Skeletal muscle satellite cell (primary cell): Measurements from ENCODE around the gene IL1RAPL2.
"Not testable (repeated sequence)": the region's sequence is repeated elsewhere in the genome, so short reads cannot be mapped to it uniquely, and the experiment has no call there.

Experiments used
- H3K27me3 ChIP-seq: 2 replicates; pipeline ENCODE4 v1.7.0; 2013; ENCODE audit warnings: low read length; ENCODE audit not compliant: control insufficient read depth, insufficient read depth
- H3K36me3 ChIP-seq: 2 replicates; pipeline ENCODE4 v1.7.0; 2013; ENCODE audit warnings: mild to moderate bottlenecking, control low read depth, low read length; ENCODE audit not compliant: insufficient read depth
- H3K4me1 ChIP-seq: 2 replicates; pipeline ENCODE4 v1.7.0; 2013; ENCODE audit warnings: low read length; ENCODE audit not compliant: control insufficient read depth, insufficient read depth
- H3K4me2 ChIP-seq: 2 replicates; pipeline ENCODE4 v1.7.0; 2013; ENCODE audit warnings: mild to moderate bottlenecking, low read length
- H3K4me3 ChIP-seq: 2 replicates; pipeline ENCODE4 v1.7.0; 2013; ENCODE audit warnings: low read length
- H3K9ac ChIP-seq: 2 replicates; pipeline ENCODE4 v1.7.0; 2013; ENCODE audit warnings: mild to moderate bottlenecking, low read depth, low read length, moderate library complexity
- H3K9me3 ChIP-seq: replicated peaks from 2 replicates; pipeline ENCODE4 v1.7.0; 2013; ENCODE audit warnings: mild to moderate bottlenecking, control low read depth, low read length

IL1RAPL2 gene

DNA sequence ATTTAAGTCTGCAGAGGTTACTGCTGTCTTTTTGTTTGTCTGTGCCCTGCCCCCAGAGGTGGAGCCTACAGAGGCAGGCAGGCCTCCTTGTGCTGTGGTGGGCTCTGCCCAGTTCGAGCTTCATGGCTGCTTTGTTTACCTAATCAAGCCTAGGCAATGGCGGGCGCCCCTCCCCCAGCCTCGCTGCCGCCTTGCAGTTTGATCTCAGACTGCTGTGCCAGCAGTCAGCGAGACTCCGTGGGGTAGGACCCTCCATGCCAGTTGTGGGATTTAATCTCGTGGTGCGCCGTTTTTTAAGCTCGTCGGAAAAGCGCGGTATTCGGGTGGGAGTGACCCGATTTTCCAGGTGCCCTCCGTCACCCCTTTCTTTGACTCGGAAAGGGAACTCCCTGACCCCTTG is 111.5 kb downstream of the IL1RAPL2 start:
- not testable (repeated sequence) for H3K9me3 ChIP-seq, H3K9ac ChIP-seq, H3K36me3 ChIP-seq

DNA sequence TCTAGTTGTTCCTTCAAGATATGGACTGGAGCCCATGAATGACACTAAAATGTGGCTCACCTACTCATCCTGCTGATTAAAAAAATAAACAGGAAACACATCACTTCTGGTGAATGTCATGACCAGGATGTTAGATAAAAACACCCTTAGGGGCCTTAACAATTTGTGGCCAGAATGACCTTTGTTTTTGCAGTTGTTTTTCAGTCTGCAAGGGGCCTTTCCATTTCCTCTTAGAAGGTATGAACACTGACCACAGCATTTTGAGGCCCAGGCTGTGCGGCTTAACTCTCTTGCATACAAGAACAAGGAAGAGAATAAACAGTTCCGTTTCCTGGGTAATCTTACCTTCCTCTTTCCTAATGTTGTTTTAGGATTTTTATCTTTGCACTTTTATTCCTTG is 113.2 kb downstream of the IL1RAPL2 start:
- peaks cover 5% of the 10 kb centered on the region for H3K27me3 ChIP-seq
- H3K4me3 ChIP-seq = no peak overlapping the region
- no peaks in the 10 kb centered on the region for H3K4me1 ChIP-seq
- no peak overlapping the region for H3K9ac ChIP-seq
- no peaks in the 10 kb centered on the region for H3K36me3 ChIP-seq
- no peak overlapping the region for H3K4me2 ChIP-seq
- H3K9me3 ChIP-seq = no peaks in the 10 kb centered on the region

More for the DNA sequence above, 111.5 kb downstream of the IL1RAPL2 start:
- H3K4me1 ChIP-seq, H3K4me2 ChIP-seq, H3K27me3 ChIP-seq, H3K4me3 ChIP-seq: not testable (repeated sequence)

DNA sequence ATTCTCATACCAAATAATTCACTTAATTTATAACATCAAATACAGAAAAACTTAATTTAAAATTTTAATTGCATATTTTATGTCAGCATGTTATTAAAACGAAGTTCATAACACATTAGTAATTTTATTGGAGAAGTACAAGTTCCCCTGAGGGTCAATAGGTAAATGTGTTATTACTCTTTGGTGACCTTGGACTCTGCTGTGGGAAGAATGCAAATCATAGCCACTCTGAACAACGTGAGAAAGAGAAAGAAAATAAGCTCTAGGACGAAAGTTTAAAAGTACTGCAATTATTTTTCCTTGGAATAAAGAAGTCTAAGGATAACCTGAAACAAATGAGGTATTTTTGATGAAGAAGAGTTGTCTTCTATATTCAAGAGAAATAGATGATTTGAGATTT is 115.2 kb downstream of the IL1RAPL2 start:
- Histone ChIP-seq H3K36me3 (no peaks in the 10 kb centered on the region), H3K9me3 (no peaks in the 10 kb centered on the region), H3K27me3 (peaks cover 5% of the 10 kb centered on the region), H3K9ac (no peak overlapping the region), H3K4me3 (no peak overlapping the region), H3K4me1 (no peaks in the 10 kb centered on the region), H3K4me2 (no peak overlapping the region)

DNA sequence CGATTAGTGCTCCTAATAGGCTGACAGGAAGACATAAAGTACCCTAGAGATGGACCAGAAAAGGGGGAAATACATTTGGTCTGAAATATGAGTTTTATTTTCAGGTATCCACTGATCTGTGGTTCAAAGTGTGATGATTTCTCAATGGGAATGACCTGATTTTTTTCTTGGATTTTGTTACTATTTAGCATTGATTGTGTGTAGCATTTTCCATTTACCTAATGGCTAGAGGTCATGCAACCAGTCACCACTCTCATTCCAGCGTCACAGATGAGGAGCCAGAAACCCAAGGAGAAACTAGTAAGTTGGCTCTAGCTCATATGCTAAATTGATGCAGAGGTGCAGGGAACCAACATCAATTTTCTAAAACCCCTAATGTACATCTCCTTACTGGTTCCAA is 118.1 kb downstream of the IL1RAPL2 start:
- H3K27me3 ChIP-seq = peaks cover 5% of the 10 kb centered on the region
- no peaks in the 10 kb centered on the region for H3K36me3 ChIP-seq
- no peak overlapping the region for H3K4me3 ChIP-seq
- H3K9ac ChIP-seq = no peak overlapping the region
- H3K4me2 ChIP-seq = no peak overlapping the region
- H3K4me1 ChIP-seq = no peaks in the 10 kb centered on the region
- H3K9me3 ChIP-seq = no peaks in the 10 kb centered on the region

DNA sequence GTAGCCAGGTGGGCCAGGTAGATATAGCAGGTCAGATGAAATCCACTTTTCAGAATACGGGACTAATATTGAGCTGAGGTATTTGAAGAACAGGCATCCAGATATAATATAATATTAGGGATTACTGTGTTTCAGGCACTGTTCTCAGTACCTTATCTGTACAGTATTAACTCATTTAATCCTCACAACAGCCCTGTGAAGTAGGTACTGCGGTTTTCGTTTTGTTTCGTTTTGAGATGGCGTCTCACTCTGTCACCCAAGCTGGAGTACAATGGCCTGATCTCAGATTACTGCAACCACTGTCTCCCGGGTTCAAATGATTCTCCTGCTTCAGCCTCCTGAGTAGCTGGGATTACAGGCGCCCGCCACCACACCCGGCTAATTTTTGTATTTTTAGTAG is 129.6 kb downstream of the IL1RAPL2 start:
- Histone ChIP-seq H3K4me2 (no peak overlapping the region), H3K4me1 (no peaks in the 10 kb centered on the region), H3K36me3 (no peaks in the 10 kb centered on the region), H3K9ac (no peak overlapping the region), H3K4me3 (no peak overlapping the region), H3K9me3 (no peaks in the 10 kb centered on the region), H3K27me3 (peaks cover 9% of the 10 kb centered on the region)

DNA sequence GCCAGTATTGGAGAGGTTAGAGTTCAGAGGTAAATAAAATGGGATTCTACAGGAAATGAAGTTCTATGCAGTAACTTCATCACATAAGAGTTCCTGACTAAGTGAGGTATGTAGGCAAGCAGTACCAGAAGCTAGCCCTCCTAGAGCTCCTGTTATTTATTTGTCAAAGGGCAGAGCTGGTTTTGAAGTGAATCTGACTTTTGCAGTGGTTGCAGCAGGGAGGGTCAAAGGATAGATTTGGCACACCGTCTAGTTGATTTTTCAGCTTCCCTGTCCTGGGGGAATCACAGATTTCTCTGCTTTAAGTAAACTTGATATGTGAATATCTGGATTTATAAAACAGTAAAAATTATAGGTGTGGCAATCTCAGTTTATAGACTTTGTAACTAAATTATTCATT is 130.7 kb downstream of the IL1RAPL2 start:
- Histone ChIP-seq H3K4me2 (no peak overlapping the region), H3K4me3 (no peak overlapping the region), H3K27me3 (peaks cover 9% of the 10 kb centered on the region), H3K9ac (no peak overlapping the region), H3K4me1 (no peaks in the 10 kb centered on the region), H3K9me3 (no peaks in the 10 kb centered on the region), H3K36me3 (no peaks in the 10 kb centered on the region)

DNA sequence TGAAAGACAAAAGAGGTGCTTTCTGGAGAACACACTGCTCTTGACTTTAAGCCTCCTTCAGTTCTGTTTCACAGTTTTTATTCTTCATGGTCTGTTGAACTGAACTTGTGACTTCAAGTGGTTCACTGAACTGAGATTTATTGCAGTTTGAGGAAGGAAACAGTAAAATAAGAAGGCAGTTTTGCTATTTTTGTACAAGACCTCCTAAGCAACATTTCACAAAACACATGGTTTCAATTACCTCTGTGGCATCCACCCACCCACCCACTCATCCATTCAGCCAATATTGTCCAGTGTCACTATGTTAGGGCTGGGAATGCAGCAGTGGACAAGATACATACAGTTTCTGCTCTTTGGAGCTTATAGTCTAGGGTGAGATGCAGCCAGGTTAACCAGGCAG is 131.3 kb downstream of the IL1RAPL2 start:
- H3K4me1 ChIP-seq = no peaks in the 10 kb centered on the region
- H3K9me3 ChIP-seq = no peaks in the 10 kb centered on the region

DNA sequence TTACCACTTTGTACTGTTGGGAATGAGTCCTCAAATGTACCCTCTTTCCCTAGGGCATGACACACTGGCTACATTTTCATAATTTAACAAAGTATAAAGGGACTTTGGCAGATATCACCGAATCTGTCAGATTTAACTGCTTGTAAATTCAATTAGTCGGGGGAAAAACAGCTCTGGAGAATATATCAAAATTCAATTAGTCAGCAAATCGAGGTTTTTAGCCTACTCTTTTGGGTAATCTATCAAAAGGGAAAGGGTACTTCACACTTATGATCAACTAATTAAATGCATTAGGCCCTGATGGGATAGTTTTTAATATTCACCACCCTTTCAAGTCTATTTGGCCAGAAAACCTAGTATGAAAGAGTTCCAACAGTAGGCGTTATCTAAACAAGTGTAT is 141.0 kb downstream of the IL1RAPL2 start:
- no peaks in the 10 kb centered on the region for H3K4me1 ChIP-seq
- H3K4me3 ChIP-seq = no peak overlapping the region
- H3K4me2 ChIP-seq = no peak overlapping the region
- no peaks in the 10 kb centered on the region for H3K36me3 ChIP-seq
- H3K27me3 ChIP-seq = peaks cover 23% of the 10 kb centered on the region
- no peaks in the 10 kb centered on the region for H3K9me3 ChIP-seq
- H3K9ac ChIP-seq = no peak overlapping the region

More for the DNA sequence above, 131.3 kb downstream of the IL1RAPL2 start:
- no peak overlapping the region for H3K9ac ChIP-seq
- H3K27me3 ChIP-seq = peaks cover 9% of the 10 kb centered on the region
- H3K4me3 ChIP-seq = no peak overlapping the region
- H3K36me3 ChIP-seq = no peaks in the 10 kb centered on the region
- H3K4me2 ChIP-seq = no peak overlapping the region

DNA sequence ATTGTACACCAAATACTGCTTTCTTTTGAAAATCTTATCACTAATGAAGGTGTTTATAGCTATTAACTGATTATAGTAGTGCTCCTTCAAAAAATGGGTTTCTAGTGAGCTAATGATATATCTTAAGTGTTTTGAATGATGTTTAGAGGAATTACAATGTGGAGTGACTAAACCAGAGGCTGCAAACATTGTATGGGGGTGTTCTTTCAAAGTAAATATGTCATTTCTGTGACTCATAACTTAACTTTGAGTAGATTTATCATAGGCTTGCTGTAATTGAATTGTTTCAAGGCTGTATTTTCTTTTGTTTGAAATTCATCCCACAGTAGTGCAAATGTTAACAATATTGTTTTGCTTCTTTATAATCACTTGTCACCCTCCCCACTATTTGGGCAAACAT is 141.6 kb downstream of the IL1RAPL2 start:
- Histone ChIP-seq H3K27me3 (peaks cover 23% of the 10 kb centered on the region), H3K4me1 (no peaks in the 10 kb centered on the region), H3K4me2 (no peak overlapping the region), H3K9ac (no peak overlapping the region), H3K9me3 (no peaks in the 10 kb centered on the region), H3K36me3 (no peaks in the 10 kb centered on the region), H3K4me3 (no peak overlapping the region)

DNA sequence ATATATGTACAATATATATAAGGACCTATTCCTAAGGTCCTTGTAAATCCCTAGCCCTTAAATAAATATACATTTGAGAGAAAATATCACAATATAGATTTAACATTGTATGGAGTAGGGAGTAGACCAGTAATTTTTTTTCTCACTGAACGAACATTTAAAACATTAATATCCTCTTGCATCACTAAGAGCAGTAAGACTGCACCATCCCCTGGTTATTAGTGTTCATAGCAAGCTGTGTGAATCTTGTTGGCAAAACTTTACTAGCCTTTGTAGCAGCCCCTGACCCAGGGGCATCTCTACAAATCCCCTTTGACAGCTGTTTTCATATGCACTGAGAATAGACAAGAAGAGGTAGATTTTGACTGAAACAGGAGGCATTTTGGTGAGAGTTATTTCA is 146.5 kb downstream of the IL1RAPL2 start:
- no peak overlapping the region for H3K9ac ChIP-seq
- no peaks in the 10 kb centered on the region for H3K36me3 ChIP-seq
- no peak overlapping the region for H3K4me2 ChIP-seq
- H3K9me3 ChIP-seq = no peaks in the 10 kb centered on the region
- no peaks in the 10 kb centered on the region for H3K4me1 ChIP-seq
- H3K4me3 ChIP-seq = no peak overlapping the region
- peaks cover 10% of the 10 kb centered on the region for H3K27me3 ChIP-seq

DNA sequence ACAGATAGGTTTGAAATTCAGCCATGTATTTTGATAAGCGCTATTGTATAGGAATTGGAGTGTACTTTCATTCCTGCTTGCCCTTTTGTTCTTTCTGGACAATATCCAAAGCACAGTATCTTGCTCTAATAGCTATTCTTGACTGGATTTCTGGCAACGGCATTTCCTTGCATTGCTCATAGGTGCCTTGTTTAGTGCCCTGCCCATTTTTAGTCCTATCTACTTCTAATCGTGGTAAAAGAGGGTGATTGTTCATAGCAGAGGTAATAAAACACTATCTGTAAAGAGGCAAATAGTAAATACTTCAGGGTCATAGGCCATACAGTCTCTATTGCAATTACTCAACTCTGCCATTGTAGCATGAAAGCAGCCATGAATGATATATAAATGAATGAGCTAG is 155.9 kb downstream of the IL1RAPL2 start:
- Histone ChIP-seq H3K36me3 (no peaks in the 10 kb centered on the region), H3K4me3 (no peak overlapping the region), H3K4me1 (no peaks in the 10 kb centered on the region), H3K9ac (no peak overlapping the region), H3K9me3 (no peaks in the 10 kb centered on the region), H3K27me3 (no peaks in the 10 kb centered on the region), H3K4me2 (no peak overlapping the region)

DNA sequence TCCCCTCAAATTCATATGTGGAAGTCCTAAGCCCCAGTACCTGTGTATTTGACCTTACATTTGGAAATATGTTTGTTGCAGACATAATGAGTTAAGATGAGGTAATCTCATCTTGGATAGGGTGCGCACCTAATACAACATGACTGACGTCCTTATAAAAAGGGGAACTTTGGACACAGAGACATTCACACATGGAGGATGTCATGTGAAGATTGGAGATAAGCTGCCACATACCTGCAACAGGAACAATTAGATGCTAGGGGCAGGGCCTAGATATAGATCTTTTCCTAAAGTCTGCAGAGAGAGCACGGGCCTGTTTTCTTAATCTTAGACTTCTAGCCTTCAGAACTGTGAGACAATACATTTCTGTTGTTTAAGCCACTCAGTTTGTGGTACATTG is 162.5 kb downstream of the IL1RAPL2 start:
- Histone ChIP-seq H3K9ac (no peak overlapping the region), H3K9me3 (no peaks in the 10 kb centered on the region), H3K4me1 (no peaks in the 10 kb centered on the region), H3K4me2 (no peak overlapping the region), H3K4me3 (no peak overlapping the region), H3K36me3 (no peaks in the 10 kb centered on the region), H3K27me3 (no peaks in the 10 kb centered on the region)
